ENCODE results near the gene TOMM6.
A peak's percentile ranks its signal among the peaks of the same experiment; 100 is the strongest.
"Not testable (repeated sequence)": the region's sequence is repeated elsewhere in the genome, so short reads cannot be mapped to it uniquely, and the experiment has no call there.

The TOMM6 gene

DNA sequence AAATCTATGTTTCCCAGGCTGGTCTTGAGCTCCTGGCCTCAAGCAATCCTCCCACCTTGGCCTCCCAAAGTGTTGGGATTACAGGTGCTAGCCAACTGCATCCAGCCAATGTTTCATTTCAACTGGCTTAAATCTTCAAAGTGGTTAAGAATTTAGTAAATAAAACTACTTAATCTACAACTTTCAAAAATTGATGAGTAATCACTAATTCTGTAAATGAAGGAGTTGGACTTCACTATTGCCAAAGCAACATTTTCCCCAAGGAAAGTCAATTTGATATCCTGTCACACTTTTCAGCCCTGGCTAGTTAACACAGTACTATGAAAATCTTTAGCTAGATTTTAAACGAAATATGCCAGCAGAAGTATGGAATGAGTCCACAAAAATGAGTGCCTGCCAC, 3.8 kb downstream of the TOMM6 start:
- H3K27me3 ChIP-seq (replicated peaks; ENCODE audit: control insufficient read depth, insufficient read depth, low read length), result no peaks in the 10 kb centered on the region
- H3K36me3 ChIP-seq (ENCODE audit: control insufficient read depth, insufficient read depth, low read length, severe bottlenecking), result peaks cover 57% of the 10 kb centered on the region
- no peak overlapping the region for H3K9ac ChIP-seq (ENCODE audit: low read length)
- H3K9me3 ChIP-seq (ENCODE audit: control insufficient read depth, low read length), result no peaks in the 10 kb centered on the region
- peaks cover 12% of the 10 kb centered on the region for H3K4me1 ChIP-seq (ENCODE audit: control insufficient read depth, insufficient read depth, low read length)
- DNase-seq (ENCODE audit: low read depth), result no peak
- no peak overlapping the region for H3K4me3 ChIP-seq (ENCODE audit: low read length)

DNA sequence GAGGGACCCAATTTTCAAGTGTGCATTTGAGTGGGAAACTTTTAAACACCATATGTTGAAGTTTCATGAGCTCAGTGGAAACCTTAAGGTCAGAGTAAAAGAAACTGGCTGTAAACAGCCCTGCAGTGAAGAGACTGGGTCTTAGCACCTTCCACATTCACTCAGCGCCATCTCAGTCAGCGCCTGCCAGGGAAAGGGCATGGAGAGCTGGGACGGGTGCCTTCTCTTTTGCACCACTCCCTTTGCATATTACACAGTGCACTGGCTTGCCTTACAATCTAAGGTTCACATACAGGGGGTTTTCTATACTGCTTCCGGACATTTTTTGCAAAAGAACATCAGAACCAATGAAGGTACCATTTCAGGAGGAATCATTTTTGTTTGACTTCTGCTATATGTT, 4.5 kb downstream of the TOMM6 start:
- H3K27me3 ChIP-seq (replicated peaks; ENCODE audit: control insufficient read depth, insufficient read depth, low read length), result no peaks in the 10 kb centered on the region
- peaks cover 12% of the 10 kb centered on the region for H3K4me1 ChIP-seq (ENCODE audit: control insufficient read depth, insufficient read depth, low read length)
- peaks cover 61% of the 10 kb centered on the region for H3K36me3 ChIP-seq (ENCODE audit: control insufficient read depth, insufficient read depth, low read length, severe bottlenecking)

DNA sequence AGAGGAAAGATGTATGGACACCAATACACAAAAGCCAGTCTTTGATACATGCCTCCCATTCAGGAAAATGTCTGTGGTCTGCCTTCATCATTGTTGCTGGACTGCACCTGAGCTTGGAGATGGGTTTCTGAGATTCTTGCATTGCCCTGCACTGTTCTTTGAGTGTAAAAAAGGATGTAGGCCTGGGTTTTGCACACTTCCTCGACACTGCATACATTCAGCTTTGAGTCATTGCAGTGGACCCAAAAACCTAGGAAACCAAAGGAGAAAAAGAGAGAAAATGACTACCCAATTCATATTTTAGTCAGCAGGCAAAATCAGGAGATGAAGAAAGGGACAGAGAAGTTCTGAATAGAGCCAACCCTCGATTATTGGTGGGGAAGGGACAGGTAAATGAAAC, 9.0 kb downstream of the TOMM6 start:
- Histone ChIP-seq H3K9ac (ENCODE audit: low read length) (no peak overlapping the region), H3K4me1 (ENCODE audit: control insufficient read depth, insufficient read depth, low read length) (no peaks in the 10 kb centered on the region), H3K9me3 (ENCODE audit: control insufficient read depth, low read length) (no peaks in the 10 kb centered on the region), H3K4me3 (ENCODE audit: low read length) (no peak overlapping the region), H3K36me3 (ENCODE audit: control insufficient read depth, insufficient read depth, low read length, severe bottlenecking) (peaks cover 49% of the 10 kb centered on the region), H3K27me3 (replicated peaks; ENCODE audit: control insufficient read depth, insufficient read depth, low read length) (no peaks in the 10 kb centered on the region)
- DNase-seq (ENCODE audit: low read depth), result no peak

More for the DNA sequence above, 4.5 kb downstream of the TOMM6 start:
- no peak for DNase-seq (ENCODE audit: low read depth)
- Histone ChIP-seq H3K9me3 (ENCODE audit: control insufficient read depth, low read length) (no peaks in the 10 kb centered on the region), H3K9ac (ENCODE audit: low read length) (no peak overlapping the region), H3K4me3 (ENCODE audit: low read length) (no peak overlapping the region)

DNA sequence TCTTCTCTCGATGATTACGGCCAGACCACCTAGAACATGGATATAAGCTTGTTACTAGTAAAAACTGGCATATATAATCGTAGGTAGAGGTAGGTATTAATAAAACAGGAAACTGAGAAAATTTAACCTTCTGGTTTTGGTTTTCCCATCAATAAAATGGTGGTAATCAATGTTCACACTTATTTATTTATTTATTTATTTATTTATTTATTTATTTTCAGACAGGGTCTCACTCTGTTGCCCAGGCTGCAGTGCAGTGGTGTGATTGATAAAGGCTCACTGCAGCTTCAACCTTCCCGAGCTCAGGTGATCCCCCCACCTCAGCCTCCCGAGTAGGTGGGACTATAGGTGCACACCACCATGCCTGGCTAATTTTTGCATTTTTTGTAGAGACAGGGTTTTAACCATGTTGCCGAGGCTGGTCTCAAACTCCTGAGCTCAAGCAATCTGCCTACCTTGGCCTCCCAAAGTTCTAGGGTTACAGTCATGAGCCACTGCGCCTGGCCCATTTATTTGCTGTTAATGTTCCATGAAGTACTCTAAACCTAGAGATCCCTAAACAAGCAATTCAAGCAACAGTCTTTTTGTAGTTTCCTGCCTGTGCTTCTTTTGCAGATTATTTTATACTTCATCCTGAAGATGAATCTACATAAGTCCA, 11.5 kb downstream of the TOMM6 start:
- DNase-seq (ENCODE audit: low read depth), result no peak
- H3K9me3 ChIP-seq (ENCODE audit: control insufficient read depth, low read length), result no peaks in the 10 kb centered on the region
- no peaks in the 10 kb centered on the region for H3K4me1 ChIP-seq (ENCODE audit: control insufficient read depth, insufficient read depth, low read length)
- H3K36me3 ChIP-seq (ENCODE audit: control insufficient read depth, insufficient read depth, low read length, severe bottlenecking), result peaks cover 37% of the 10 kb centered on the region
- H3K4me3 ChIP-seq (ENCODE audit: low read length), result no peak overlapping the region
- no peak overlapping the region for H3K9ac ChIP-seq (ENCODE audit: low read length)
- no peaks in the 10 kb centered on the region for H3K27me3 ChIP-seq (replicated peaks; ENCODE audit: control insufficient read depth, insufficient read depth, low read length)

DNA sequence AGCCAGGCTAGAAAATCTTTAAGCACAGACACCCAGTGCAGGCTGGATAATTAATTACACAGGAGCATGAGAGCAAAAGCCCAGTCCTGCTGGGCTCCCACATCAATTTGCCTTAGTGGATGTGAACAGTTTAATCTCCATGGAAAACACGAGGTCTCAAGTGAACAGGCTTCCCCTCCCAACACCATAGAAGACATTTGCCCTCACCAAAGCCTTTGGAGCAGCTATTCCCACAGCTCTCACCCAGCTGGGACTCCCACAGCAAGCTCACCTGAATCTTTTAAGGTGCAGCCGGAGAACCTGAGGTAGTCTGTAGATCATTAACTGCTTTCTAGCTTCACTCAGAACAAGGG, 12.0 kb downstream of the TOMM6 start:
- Histone ChIP-seq H3K4me1 (ENCODE audit: control insufficient read depth, insufficient read depth, low read length) (no peaks in the 10 kb centered on the region), H3K9ac (ENCODE audit: low read length) (no peak overlapping the region), H3K4me3 (ENCODE audit: low read length) (no peak overlapping the region), H3K27me3 (replicated peaks; ENCODE audit: control insufficient read depth, insufficient read depth, low read length) (no peaks in the 10 kb centered on the region), H3K9me3 (ENCODE audit: control insufficient read depth, low read length) (no peaks in the 10 kb centered on the region), H3K36me3 (ENCODE audit: control insufficient read depth, insufficient read depth, low read length, severe bottlenecking) (peaks cover 35% of the 10 kb centered on the region)
- DNase-seq (ENCODE audit: low read depth), result no peak

DNA sequence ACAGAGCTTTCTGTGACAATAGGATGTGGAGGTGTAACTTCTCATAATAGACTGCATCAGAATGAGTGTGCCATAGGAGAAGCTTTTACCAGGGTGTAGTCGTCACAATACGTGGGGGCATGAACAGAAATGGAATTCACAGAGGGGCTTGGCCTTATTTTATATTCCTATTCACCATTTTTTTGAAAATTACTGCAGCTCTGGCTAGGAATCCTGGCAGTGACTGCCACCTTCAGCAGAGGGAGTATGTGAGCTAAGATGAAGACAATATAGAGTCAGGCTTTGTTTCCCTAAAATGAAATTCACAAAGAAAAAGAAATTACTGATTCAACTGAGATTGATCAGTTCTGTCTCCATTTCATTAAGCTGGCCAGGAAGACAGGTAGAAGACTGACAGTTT, 13.9 kb downstream of the TOMM6 start:
- H3K27me3 ChIP-seq (replicated peaks; ENCODE audit: control insufficient read depth, insufficient read depth, low read length), result no peaks in the 10 kb centered on the region
- no peak overlapping the region for H3K9ac ChIP-seq (ENCODE audit: low read length)
- no peaks in the 10 kb centered on the region for H3K4me1 ChIP-seq (ENCODE audit: control insufficient read depth, insufficient read depth, low read length)
- peaks cover 24% of the 10 kb centered on the region for H3K36me3 ChIP-seq (ENCODE audit: control insufficient read depth, insufficient read depth, low read length, severe bottlenecking)
- no peaks in the 10 kb centered on the region for H3K9me3 ChIP-seq (ENCODE audit: control insufficient read depth, low read length)
- peak; percentile 62 for DNase-seq (ENCODE audit: low read depth)
- H3K4me3 ChIP-seq (ENCODE audit: low read length), result no peak overlapping the region

DNA sequence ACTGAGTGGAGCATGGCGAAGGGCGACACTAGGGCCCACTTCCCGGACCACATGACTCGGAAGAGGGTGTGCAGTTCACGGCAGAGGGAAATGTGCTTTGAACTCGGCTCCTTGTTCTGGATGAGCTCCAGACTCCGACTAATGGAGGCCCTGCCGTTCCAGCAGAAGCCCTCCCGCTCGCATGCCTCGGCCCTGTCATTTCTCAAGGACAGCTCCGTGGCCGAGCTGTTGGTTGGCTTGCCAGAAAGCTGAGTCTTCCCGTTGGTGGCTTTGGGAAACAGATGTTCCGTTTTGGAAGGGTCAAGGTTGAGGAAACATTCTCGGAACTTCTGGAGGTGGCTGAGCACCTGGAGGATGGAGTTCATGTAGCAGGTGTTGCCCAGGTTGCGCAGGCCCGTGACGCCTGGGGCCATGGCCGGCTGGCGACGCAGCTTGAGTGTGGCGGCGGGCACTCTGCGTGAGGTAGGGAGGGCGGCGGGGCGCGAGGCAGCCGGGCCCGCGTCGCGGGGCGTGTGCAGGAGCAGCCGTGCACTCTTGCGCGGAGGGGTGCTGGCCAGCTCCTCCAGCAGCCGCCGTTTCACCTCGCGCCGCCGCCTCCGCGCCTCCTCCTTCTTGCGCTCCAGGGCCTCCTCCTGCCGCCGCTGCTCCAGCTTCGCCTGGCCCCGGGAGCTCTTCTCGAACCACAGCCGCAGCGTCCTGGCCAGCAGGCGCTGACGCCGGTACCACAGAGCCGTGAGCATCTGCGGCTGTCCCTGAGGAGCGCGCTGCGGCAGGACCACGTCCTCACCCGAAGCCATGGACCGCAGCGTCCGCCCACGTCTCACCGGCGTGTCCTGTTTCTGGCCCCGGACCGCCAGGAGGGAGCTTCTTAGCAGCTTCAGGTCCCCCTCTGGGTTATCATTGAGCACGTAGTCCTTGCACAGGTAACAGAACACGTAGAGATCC, 18.6 kb downstream of the TOMM6 start:
- H3K9me3 ChIP-seq (ENCODE audit: control insufficient read depth, low read length), result no peaks in the 10 kb centered on the region
- H3K27me3 ChIP-seq (replicated peaks; ENCODE audit: control insufficient read depth, insufficient read depth, low read length), result no peaks in the 10 kb centered on the region
- no peaks in the 10 kb centered on the region for H3K4me1 ChIP-seq (ENCODE audit: control insufficient read depth, insufficient read depth, low read length)
- H3K9ac ChIP-seq (ENCODE audit: low read length), result no peak overlapping the region
- H3K36me3 ChIP-seq (ENCODE audit: control insufficient read depth, insufficient read depth, low read length, severe bottlenecking), result peaks cover 7% of the 10 kb centered on the region
- DNase-seq (ENCODE audit: low read depth), result no peak
- no peak overlapping the region for H3K4me3 ChIP-seq (ENCODE audit: low read length)

DNA sequence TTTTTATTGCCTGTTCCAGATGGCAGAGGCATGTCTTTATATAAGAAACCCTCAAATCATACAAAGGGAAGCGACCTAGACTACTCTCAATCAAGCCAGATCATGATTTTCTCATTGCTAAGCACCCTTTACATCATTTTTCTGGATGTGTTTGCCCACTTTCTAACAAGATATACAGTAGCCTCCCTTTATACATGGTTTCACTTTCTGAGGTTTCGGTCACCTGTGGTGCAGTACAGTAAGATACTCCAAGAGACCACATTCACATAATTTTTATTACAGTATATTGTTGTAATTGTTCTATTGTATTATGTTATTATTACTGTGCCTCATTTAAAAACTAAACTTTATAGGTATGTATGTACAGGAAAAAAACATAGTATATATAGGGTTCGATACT, 23.6 kb downstream of the TOMM6 start:
- no peaks in the 10 kb centered on the region for H3K36me3 ChIP-seq (ENCODE audit: control insufficient read depth, insufficient read depth, low read length, severe bottlenecking)
- no peaks in the 10 kb centered on the region for H3K4me1 ChIP-seq (ENCODE audit: control insufficient read depth, insufficient read depth, low read length)
- DNase-seq (ENCODE audit: low read depth), result no peak
- no peaks in the 10 kb centered on the region for H3K9me3 ChIP-seq (ENCODE audit: control insufficient read depth, low read length)
- no peak overlapping the region for H3K9ac ChIP-seq (ENCODE audit: low read length)
- H3K27me3 ChIP-seq (replicated peaks; ENCODE audit: control insufficient read depth, insufficient read depth, low read length), result no peaks in the 10 kb centered on the region
- H3K4me3 ChIP-seq (ENCODE audit: low read length), result no peak overlapping the region

DNA sequence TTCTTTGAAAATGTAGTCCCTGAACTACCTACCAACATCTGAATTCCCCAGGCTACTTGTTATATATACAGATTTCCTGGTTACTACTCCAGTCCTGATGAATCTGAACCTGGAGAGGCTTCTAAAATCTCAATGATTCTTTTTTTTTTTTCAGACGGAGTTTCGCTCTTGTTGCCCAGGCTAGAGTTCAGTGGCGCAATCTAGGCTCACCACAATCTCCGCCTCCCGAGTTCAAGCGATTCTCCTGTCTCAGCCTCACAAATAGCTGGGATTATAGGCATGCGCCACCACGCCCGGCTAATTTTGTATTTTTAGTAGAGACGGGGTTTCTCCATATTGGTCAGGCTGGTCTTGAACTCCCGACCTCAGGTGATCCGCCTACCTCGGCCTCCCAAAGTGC, 24.5 kb downstream of the TOMM6 start:
- H3K9ac ChIP-seq (ENCODE audit: low read length); H3K4me3 ChIP-seq (ENCODE audit: low read length); DNase-seq (ENCODE audit: low read depth); H3K9me3 ChIP-seq (ENCODE audit: control insufficient read depth, low read length); H3K4me1 ChIP-seq (ENCODE audit: control insufficient read depth, insufficient read depth, low read length); H3K36me3 ChIP-seq (ENCODE audit: control insufficient read depth, insufficient read depth, low read length, severe bottlenecking); H3K27me3 ChIP-seq (replicated peaks; ENCODE audit: control insufficient read depth, insufficient read depth, low read length): not testable (repeated sequence)

DNA sequence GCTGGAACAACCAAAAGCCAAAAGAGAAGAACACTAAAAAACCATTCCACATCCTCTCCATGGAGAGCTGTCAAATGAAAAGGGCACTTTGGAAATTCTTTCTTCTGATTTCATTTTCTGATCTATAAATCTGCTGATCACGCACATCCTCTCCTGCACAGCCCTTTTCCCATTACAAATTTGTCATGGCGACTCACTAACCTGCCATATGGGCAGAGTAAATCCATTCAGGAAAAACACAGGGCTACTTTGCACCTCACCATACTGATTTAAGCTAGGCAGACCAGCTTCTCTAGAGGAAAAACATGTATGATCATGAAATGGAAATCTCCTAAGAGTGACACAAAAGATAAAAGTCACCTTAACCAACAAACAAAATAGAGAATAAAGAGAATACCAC, 26.0 kb downstream of the TOMM6 start:
- no peak for DNase-seq (ENCODE audit: low read depth)
- Histone ChIP-seq H3K9me3 (ENCODE audit: control insufficient read depth, low read length) (no peaks in the 10 kb centered on the region), H3K36me3 (ENCODE audit: control insufficient read depth, insufficient read depth, low read length, severe bottlenecking) (no peaks in the 10 kb centered on the region), H3K27me3 (replicated peaks; ENCODE audit: control insufficient read depth, insufficient read depth, low read length) (no peaks in the 10 kb centered on the region), H3K9ac (ENCODE audit: low read length) (no peak overlapping the region), H3K4me3 (ENCODE audit: low read length) (no peak overlapping the region), H3K4me1 (ENCODE audit: control insufficient read depth, insufficient read depth, low read length) (no peaks in the 10 kb centered on the region)

DNA sequence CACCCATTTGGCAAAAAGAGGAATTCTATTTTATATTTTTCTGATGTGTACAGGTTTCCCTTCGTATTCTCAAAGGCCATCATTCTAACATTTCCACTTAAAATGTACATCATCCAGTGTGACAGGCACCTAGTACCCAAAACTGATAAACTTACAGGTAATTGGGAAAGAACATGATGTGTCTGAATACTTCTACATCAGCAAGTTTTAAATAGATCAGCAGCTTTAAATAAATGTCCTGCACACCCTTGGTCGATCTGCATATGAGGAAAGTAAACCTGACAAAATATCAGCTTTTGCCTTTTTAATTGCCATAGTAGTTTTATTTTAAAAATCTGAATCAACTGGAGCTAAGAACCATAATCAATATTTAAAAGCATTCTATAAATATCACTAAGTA, 26.5 kb downstream of the TOMM6 start:
- no peaks in the 10 kb centered on the region for H3K4me1 ChIP-seq (ENCODE audit: control insufficient read depth, insufficient read depth, low read length)
- no peak overlapping the region for H3K9ac ChIP-seq (ENCODE audit: low read length)
- H3K9me3 ChIP-seq (ENCODE audit: control insufficient read depth, low read length), result no peaks in the 10 kb centered on the region
- no peaks in the 10 kb centered on the region for H3K27me3 ChIP-seq (replicated peaks; ENCODE audit: control insufficient read depth, insufficient read depth, low read length)
- DNase-seq (ENCODE audit: low read depth), result no peak
- H3K36me3 ChIP-seq (ENCODE audit: control insufficient read depth, insufficient read depth, low read length, severe bottlenecking), result no peaks in the 10 kb centered on the region
- no peak overlapping the region for H3K4me3 ChIP-seq (ENCODE audit: low read length)
